ENCODE results near the gene FAM180B. TPM values are rescaled to one million over a fixed set of nuclear protein-coding genes. Genes with fewer than 3 reads are reported as not detected.

Gene FAM180B
- total RNA-seq, 3 donors from 2014 or later: 0.13 TPM; not detected in 2

GRCh38 chr11:47595967-47596366 lies 9.5 kb downstream of the FAM180B start:
- ATAC-seq (no peak), DNase-seq (no peak)
- Mint-ChIP-seq H3K4me1 (ENCODE audit: low read depth) (peaks cover 4% of the 10 kb centered on the region), H3K36me3 (ENCODE audit: insufficient read depth) (no peaks in the 10 kb centered on the region), H3K9me3 (no peaks in the 10 kb centered on the region), H3K27me3 (ENCODE audit: low read depth) (peaks cover 34% of the 10 kb centered on the region), H3K4me3 (no peak overlapping the region)

GRCh38 chr11:47599902-47600301 lies 13.4 kb downstream of the FAM180B start:
- peaks cover 9% of the 10 kb centered on the region for H3K27me3 Mint-ChIP-seq (ENCODE audit: low read depth)
- DNase-seq (no peak), ATAC-seq (no peak)
- H3K4me3 Mint-ChIP-seq: no peak overlapping the region
- H3K9me3 Mint-ChIP-seq: no peaks in the 10 kb centered on the region
- no peaks in the 10 kb centered on the region for H3K36me3 Mint-ChIP-seq (ENCODE audit: insufficient read depth)
- no peaks in the 10 kb centered on the region for H3K4me1 Mint-ChIP-seq (ENCODE audit: low read depth)

GRCh38 chr11:47603295-47603694 lies 16.8 kb downstream of the FAM180B start:
- Mint-ChIP-seq H3K36me3 (ENCODE audit: insufficient read depth) (peaks cover 3% of the 10 kb centered on the region), H3K4me1 (ENCODE audit: low read depth) (no peaks in the 10 kb centered on the region), H3K4me3 (no peak overlapping the region), H3K27me3 (ENCODE audit: low read depth) (no peaks in the 10 kb centered on the region), H3K9me3 (no peaks in the 10 kb centered on the region)
- DNase-seq (no peak), ATAC-seq (no peak)

- DNase-seq (no peak), ATAC-seq (no peak)
- Mint-ChIP-seq H3K36me3 (ENCODE audit: insufficient read depth) (peaks cover 7% of the 10 kb centered on the region), H3K9me3 (no peaks in the 10 kb centered on the region), H3K4me1 (ENCODE audit: low read depth) (no peaks in the 10 kb centered on the region), H3K27me3 (ENCODE audit: low read depth) (no peaks in the 10 kb centered on the region), H3K4me3 (no peak overlapping the region)
These were observed 19.4 kb downstream of the FAM180B start for GRCh38 chr11:47605921-47606320.

GRCh38 chr11:47606731-47607130 lies 20.3 kb downstream of the FAM180B start:
- peaks cover 7% of the 10 kb centered on the region for H3K36me3 Mint-ChIP-seq (ENCODE audit: insufficient read depth)
- H3K4me1 Mint-ChIP-seq (ENCODE audit: low read depth): no peaks in the 10 kb centered on the region
- no peaks in the 10 kb centered on the region for H3K27me3 Mint-ChIP-seq (ENCODE audit: low read depth)
- no peak overlapping the region for H3K4me3 Mint-ChIP-seq
- DNase-seq (no peak), ATAC-seq (no peak)
- H3K9me3 Mint-ChIP-seq: no peaks in the 10 kb centered on the region

GRCh38 chr11:47607380-47607779 lies 20.9 kb downstream of the FAM180B start:
- ATAC-seq (no peak), DNase-seq (no peak)
- Mint-ChIP-seq H3K27me3 (ENCODE audit: low read depth) (no peaks in the 10 kb centered on the region), H3K4me3 (no peak overlapping the region), H3K9me3 (no peaks in the 10 kb centered on the region), H3K36me3 (ENCODE audit: insufficient read depth) (peaks cover 7% of the 10 kb centered on the region), H3K4me1 (ENCODE audit: low read depth) (no peaks in the 10 kb centered on the region)

- Mint-ChIP-seq H3K4me3 (no peak overlapping the region), H3K9me3 (no peaks in the 10 kb centered on the region), H3K4me1 (ENCODE audit: low read depth) (no peaks in the 10 kb centered on the region), H3K36me3 (ENCODE audit: insufficient read depth) (peaks cover 7% of the 10 kb centered on the region), H3K27me3 (ENCODE audit: low read depth) (no peaks in the 10 kb centered on the region)
- DNase-seq (no peak), ATAC-seq (no peak)
These were observed 23.2 kb downstream of the FAM180B start for GRCh38 chr11:47609675-47610074.

- H3K36me3 Mint-ChIP-seq (ENCODE audit: insufficient read depth): peaks cover 4% of the 10 kb centered on the region
These were observed 24.9 kb downstream of the FAM180B start for GRCh38 chr11:47611348-47611794.

GRCh38 chr11:47615249-47615648 lies 28.8 kb downstream of the FAM180B start:
- H3K9me3 Mint-ChIP-seq: no peaks in the 10 kb centered on the region
- no peaks in the 10 kb centered on the region for H3K4me1 Mint-ChIP-seq (ENCODE audit: low read depth)
- ATAC-seq: no peak
- no peak for DNase-seq
- no peak overlapping the region for H3K4me3 Mint-ChIP-seq
- H3K27me3 Mint-ChIP-seq (ENCODE audit: low read depth): no peaks in the 10 kb centered on the region
- H3K36me3 Mint-ChIP-seq (ENCODE audit: insufficient read depth): peaks cover 8% of the 10 kb centered on the region

More at GRCh38 chr11:47611348-47611794, 24.9 kb downstream of the FAM180B start:
- DNase-seq (no peak), ATAC-seq (no peak)
- no peaks in the 10 kb centered on the region for H3K27me3 Mint-ChIP-seq (ENCODE audit: low read depth)
- H3K4me3 Mint-ChIP-seq: no peak overlapping the region
- no peaks in the 10 kb centered on the region for H3K9me3 Mint-ChIP-seq
- no peaks in the 10 kb centered on the region for H3K4me1 Mint-ChIP-seq (ENCODE audit: low read depth)

- H3K27me3 Mint-ChIP-seq (ENCODE audit: low read depth): no peaks in the 10 kb centered on the region
- H3K9me3 Mint-ChIP-seq: no peaks in the 10 kb centered on the region
- ATAC-seq (no peak), DNase-seq (no peak)
- H3K4me3 Mint-ChIP-seq: no peak overlapping the region
- peaks cover 6% of the 10 kb centered on the region for H3K36me3 Mint-ChIP-seq (ENCODE audit: insufficient read depth)
- no peaks in the 10 kb centered on the region for H3K4me1 Mint-ChIP-seq (ENCODE audit: low read depth)
These were observed 30.4 kb downstream of the FAM180B start for GRCh38 chr11:47616726-47617416.

GRCh38 chr11:47617417-47617809 lies 30.9 kb downstream of the FAM180B start:
- no peak overlapping the region for H3K4me3 Mint-ChIP-seq
- H3K9me3 Mint-ChIP-seq: no peaks in the 10 kb centered on the region
- no peaks in the 10 kb centered on the region for H3K27me3 Mint-ChIP-seq (ENCODE audit: low read depth)
- H3K4me1 Mint-ChIP-seq (ENCODE audit: low read depth): no peaks in the 10 kb centered on the region
- H3K36me3 Mint-ChIP-seq (ENCODE audit: insufficient read depth): peaks cover 7% of the 10 kb centered on the region
- DNase-seq (no peak), ATAC-seq (no peak)

- H3K4me3 Mint-ChIP-seq: no peak overlapping the region
- no peaks in the 10 kb centered on the region for H3K9me3 Mint-ChIP-seq
- H3K4me1 Mint-ChIP-seq (ENCODE audit: low read depth): no peaks in the 10 kb centered on the region
- H3K36me3 Mint-ChIP-seq (ENCODE audit: insufficient read depth): peaks cover 13% of the 10 kb centered on the region
- ATAC-seq (no peak), DNase-seq (no peak)
- no peaks in the 10 kb centered on the region for H3K27me3 Mint-ChIP-seq (ENCODE audit: low read depth)
These were observed 34.4 kb downstream of the FAM180B start for GRCh38 chr11:47620836-47621378.

GRCh38 chr11:47626234-47626633 lies 39.8 kb downstream of the FAM180B start:
- no peak for ATAC-seq
- Mint-ChIP-seq H3K9me3 (no peaks in the 10 kb centered on the region), H3K36me3 (ENCODE audit: insufficient read depth) (peaks cover 25% of the 10 kb centered on the region), H3K4me3 (no peak overlapping the region), H3K4me1 (ENCODE audit: low read depth) (no peaks in the 10 kb centered on the region), H3K27me3 (ENCODE audit: low read depth) (no peaks in the 10 kb centered on the region)
- no peak for DNase-seq

- Mint-ChIP-seq H3K4me1 (ENCODE audit: low read depth) (no peaks in the 10 kb centered on the region), H3K36me3 (ENCODE audit: insufficient read depth) (peaks cover 31% of the 10 kb centered on the region), H3K4me3 (no peak overlapping the region), H3K27me3 (ENCODE audit: low read depth) (no peaks in the 10 kb centered on the region), H3K9me3 (no peaks in the 10 kb centered on the region)
- DNase-seq: no peak
- no peak for ATAC-seq
These were observed 41.5 kb downstream of the FAM180B start for GRCh38 chr11:47628026-47628425.

- Mint-ChIP-seq H3K4me1 (ENCODE audit: low read depth) (no peaks in the 10 kb centered on the region), H3K36me3 (ENCODE audit: insufficient read depth) (peaks cover 35% of the 10 kb centered on the region), H3K27me3 (ENCODE audit: low read depth) (no peaks in the 10 kb centered on the region), H3K9me3 (no peaks in the 10 kb centered on the region), H3K4me3 (no peak overlapping the region)
- ATAC-seq (no peak), DNase-seq (no peak)
These were observed 45.0 kb downstream of the FAM180B start for GRCh38 chr11:47631473-47631872.
